ENCODE measurements around the gene EFCAB11.

Gene EFCAB11

DNA sequence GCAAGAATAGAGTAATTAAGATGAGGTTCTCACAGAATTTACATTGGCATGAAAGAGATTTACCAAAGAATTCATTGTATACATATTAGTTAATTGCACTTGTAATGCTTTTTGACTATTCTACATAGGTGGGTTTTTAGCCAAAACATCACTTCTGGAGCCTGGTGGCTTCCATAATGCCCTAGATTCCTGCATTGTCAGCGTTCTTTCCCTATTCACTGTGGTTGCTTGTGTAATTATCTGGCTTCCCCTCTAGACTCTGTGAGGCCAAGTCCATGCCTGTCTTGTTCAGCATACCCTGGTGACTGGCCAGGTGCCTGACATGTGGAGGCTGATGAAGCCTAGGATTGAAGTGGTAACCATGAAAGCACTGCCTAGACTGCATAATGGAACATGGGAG is 42.4 kb upstream of the EFCAB11 start:
- H3K4me2 ChIP-seq (ENCODE audit: low read depth, low read length): no peak overlapping the region
- H3K36me3 ChIP-seq (replicated peaks; ENCODE audit: insufficient read depth, low read length): peaks cover 3% of the 10 kb centered on the region; the same call in 1 of the 2 replicates
- no peak overlapping the region for H2AFZ ChIP-seq (ENCODE audit: low read length)

GRCh38 chr14:89992273-89992672 is 37.7 kb upstream of the EFCAB11 start:
- Histone ChIP-seq H3F3A (ENCODE audit: insufficient read depth, low read length) (no peaks in the 10 kb centered on the region), H3K36me3 (replicated peaks; ENCODE audit: insufficient read depth, low read length) (peaks cover 3% of the 10 kb centered on the region; the same call in 1 of the 2 replicates), H3K4me1 (ENCODE audit: low read length) (no peaks in the 10 kb centered on the region)

More for the DNA sequence above, 42.4 kb upstream of the EFCAB11 start:
- H3K27me3 ChIP-seq (replicated peaks; ENCODE audit: insufficient read depth, low read length): no peaks in the 10 kb centered on the region
- no peaks in the 10 kb centered on the region for H3K9me2 ChIP-seq (replicated peaks; ENCODE audit: insufficient read depth, low read length)
- no peaks in the 10 kb centered on the region for H3F3A ChIP-seq (ENCODE audit: insufficient read depth, low read length)
- DNase-seq: no peak
- H3K9me3 ChIP-seq (replicated peaks; ENCODE audit: insufficient read depth, low read length): no peaks in the 10 kb centered on the region
- TF ChIP-seq EZH2phosphoT487 (IDR thresholded peaks at IDR 0.05; ENCODE audit: low read length) (no peak), EZH2 (optimal IDR thresholded peaks at IDR 0.05; ENCODE audit: low read depth, low read length) (no peak)
- TF ChIP-seq, protein P1, sequence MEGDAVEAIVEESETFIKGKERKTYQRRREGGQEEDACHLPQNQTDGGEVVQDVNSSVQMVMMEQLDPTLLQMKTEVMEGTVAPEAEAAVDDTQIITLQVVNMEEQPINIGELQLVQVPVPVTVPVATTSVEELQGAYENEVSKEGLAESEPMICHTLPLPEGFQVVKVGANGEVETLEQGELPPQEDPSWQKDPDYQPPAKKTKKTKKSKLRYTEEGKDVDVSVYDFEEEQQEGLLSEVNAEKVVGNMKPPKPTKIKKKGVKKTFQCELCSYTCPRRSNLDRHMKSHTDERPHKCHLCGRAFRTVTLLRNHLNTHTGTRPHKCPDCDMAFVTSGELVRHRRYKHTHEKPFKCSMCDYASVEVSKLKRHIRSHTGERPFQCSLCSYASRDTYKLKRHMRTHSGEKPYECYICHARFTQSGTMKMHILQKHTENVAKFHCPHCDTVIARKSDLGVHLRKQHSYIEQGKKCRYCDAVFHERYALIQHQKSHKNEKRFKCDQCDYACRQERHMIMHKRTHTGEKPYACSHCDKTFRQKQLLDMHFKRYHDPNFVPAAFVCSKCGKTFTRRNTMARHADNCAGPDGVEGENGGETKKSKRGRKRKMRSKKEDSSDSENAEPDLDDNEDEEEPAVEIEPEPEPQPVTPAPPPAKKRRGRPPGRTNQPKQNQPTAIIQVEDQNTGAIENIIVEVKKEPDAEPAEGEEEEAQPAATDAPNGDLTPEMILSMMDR (IDR thresholded peaks at IDR 0.05; ENCODE audit: low read length): no peak
- H3K9ac ChIP-seq (ENCODE audit: low read length): no peak overlapping the region
- H3K4me3 ChIP-seq (ENCODE audit: low read length): no peak overlapping the region
- no peaks in the 10 kb centered on the region for H3K4me1 ChIP-seq (ENCODE audit: low read length)
- no peaks in the 10 kb centered on the region for H4K20me1 ChIP-seq (ENCODE audit: insufficient read depth, low read length)
- no peak overlapping the region for H3K27ac ChIP-seq (ENCODE audit: low read length)
- no peaks in the 10 kb centered on the region for H3K79me2 ChIP-seq (ENCODE audit: low read length)

GRCh38 chr14:89990623-89991275 is 36.2 kb upstream of the EFCAB11 start:
- DNase-seq: no peak
- TF ChIP-seq EZH2 (optimal IDR thresholded peaks at IDR 0.05; ENCODE audit: low read depth, low read length) (no peak), EZH2phosphoT487 (IDR thresholded peaks at IDR 0.05; ENCODE audit: low read length) (no peak)
- TF ChIP-seq, protein P1 (IDR thresholded peaks at IDR 0.05; ENCODE audit: low read length): no peak
- Histone ChIP-seq H3K9me3 (replicated peaks; ENCODE audit: insufficient read depth, low read length) (no peaks in the 10 kb centered on the region), H3K9me2 (replicated peaks; ENCODE audit: insufficient read depth, low read length) (no peaks in the 10 kb centered on the region), H3K79me2 (ENCODE audit: low read length) (no peaks in the 10 kb centered on the region), H4K20me1 (ENCODE audit: insufficient read depth, low read length) (no peaks in the 10 kb centered on the region), H3K4me1 (ENCODE audit: low read length) (no peaks in the 10 kb centered on the region), H3K4me2 (ENCODE audit: low read depth, low read length) (no peak overlapping the region), H3F3A (ENCODE audit: insufficient read depth, low read length) (no peaks in the 10 kb centered on the region), H3K36me3 (replicated peaks; ENCODE audit: insufficient read depth, low read length) (peaks cover 3% of the 10 kb centered on the region; the same call in 1 of the 2 replicates), H3K9ac (ENCODE audit: low read length) (no peak overlapping the region), H3K4me3 (ENCODE audit: low read length) (no peak overlapping the region), H3K27me3 (replicated peaks; ENCODE audit: insufficient read depth, low read length) (no peaks in the 10 kb centered on the region), H2AFZ (ENCODE audit: low read length) (no peak overlapping the region), H3K27ac (ENCODE audit: low read length) (no peak overlapping the region)

More at GRCh38 chr14:89992273-89992672, 37.7 kb upstream of the EFCAB11 start:
- Histone ChIP-seq H4K20me1 (ENCODE audit: insufficient read depth, low read length) (no peaks in the 10 kb centered on the region), H3K9me2 (replicated peaks; ENCODE audit: insufficient read depth, low read length) (no peaks in the 10 kb centered on the region), H3K9ac (ENCODE audit: low read length) (no peak overlapping the region), H3K27ac (ENCODE audit: low read length) (no peak overlapping the region), H3K9me3 (replicated peaks; ENCODE audit: insufficient read depth, low read length) (no peaks in the 10 kb centered on the region), H2AFZ (ENCODE audit: low read length) (no peak overlapping the region), H3K4me2 (ENCODE audit: low read depth, low read length) (no peak overlapping the region), H3K4me3 (ENCODE audit: low read length) (no peak overlapping the region), H3K27me3 (replicated peaks; ENCODE audit: insufficient read depth, low read length) (no peaks in the 10 kb centered on the region), H3K79me2 (ENCODE audit: low read length) (no peaks in the 10 kb centered on the region)
- TF ChIP-seq EZH2phosphoT487 (IDR thresholded peaks at IDR 0.05; ENCODE audit: low read length) (no peak), EZH2 (optimal IDR thresholded peaks at IDR 0.05; ENCODE audit: low read depth, low read length) (no peak)
- TF ChIP-seq, protein P1 (IDR thresholded peaks at IDR 0.05; ENCODE audit: low read length): no peak
- DNase-seq: peak; percentile 7

All from MM.1S (cell line).